Measurements from ENCODE around the gene TMEM8B.

DNA sequence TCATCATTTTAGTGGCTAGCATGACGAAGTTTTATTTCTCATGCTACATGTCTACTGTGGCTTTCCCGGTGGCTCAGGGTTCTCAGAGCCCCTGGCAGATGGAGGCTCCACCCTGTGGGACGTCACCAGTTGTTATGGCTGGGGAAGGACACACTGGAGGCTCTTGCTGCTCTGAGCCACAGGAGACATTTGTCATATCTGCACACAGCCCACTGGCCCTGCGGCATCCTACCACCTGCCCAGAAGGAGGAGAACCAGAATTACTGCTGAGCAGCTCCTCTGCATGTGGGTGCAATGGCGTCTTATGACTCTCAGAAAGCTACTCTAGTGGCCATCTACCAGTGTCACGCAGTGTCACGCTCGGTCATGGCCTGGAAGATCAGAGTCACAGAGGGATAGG, 34.6 kb downstream of the TMEM8B start:
- no peak for TF ChIP-seq BHLHE40 (IDR thresholded peaks at IDR 0.05; ENCODE audit: borderline replicate concordance)
- no peak for TF ChIP-seq NFRKB (IDR thresholded peaks at IDR 0.05)
- no peak for TF ChIP-seq SP1 (IDR thresholded peaks at IDR 0.05)
- TF ChIP-seq, protein P1, sequence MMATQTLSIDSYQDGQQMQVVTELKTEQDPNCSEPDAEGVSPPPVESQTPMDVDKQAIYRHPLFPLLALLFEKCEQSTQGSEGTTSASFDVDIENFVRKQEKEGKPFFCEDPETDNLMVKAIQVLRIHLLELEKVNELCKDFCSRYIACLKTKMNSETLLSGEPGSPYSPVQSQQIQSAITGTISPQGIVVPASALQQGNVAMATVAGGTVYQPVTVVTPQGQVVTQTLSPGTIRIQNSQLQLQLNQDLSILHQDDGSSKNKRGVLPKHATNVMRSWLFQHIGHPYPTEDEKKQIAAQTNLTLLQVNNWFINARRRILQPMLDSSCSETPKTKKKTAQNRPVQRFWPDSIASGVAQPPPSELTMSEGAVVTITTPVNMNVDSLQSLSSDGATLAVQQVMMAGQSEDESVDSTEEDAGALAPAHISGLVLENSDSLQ (IDR thresholded peaks at IDR 0.05): no peak
- no peak for TF ChIP-seq LEF1 (IDR thresholded peaks at IDR 0.05; ENCODE audit: borderline replicate concordance)
- TF ChIP-seq CTBP1 (IDR thresholded peaks at IDR 0.05; ENCODE audit: borderline replicate concordance): no peak
- no peak for TF ChIP-seq FOXM1 (IDR thresholded peaks at IDR 0.05; ENCODE audit: borderline replicate concordance)
- no peak for TF ChIP-seq HDGF (IDR thresholded peaks at IDR 0.05; ENCODE audit: borderline replicate concordance)
- no peak for TF ChIP-seq TARDBP (IDR thresholded peaks at IDR 0.05)
- TF ChIP-seq ELF4 (IDR thresholded peaks at IDR 0.05): no peak
- TF ChIP-seq L3MBTL2 (conservative IDR thresholded peaks at IDR 0.05): no peak
- TF ChIP-seq SUZ12 (IDR thresholded peaks at IDR 0.05): no peak
- no peak for TF ChIP-seq ARNT (IDR thresholded peaks at IDR 0.05)
